Activated CD8-positive, alpha-beta memory T cell treated with anti-CD3 and anti-CD28 coated beads for 4 hours (primary cell): ENCODE results near the gene PLEKHA6.
"Not testable (repeated sequence)": the region's sequence is repeated elsewhere in the genome, so short reads cannot be mapped to it uniquely, and the experiment has no call there.

Experiments
- DNase-seq, 2 donors: peaks; one replicate each; pipeline ENCODE4 v3.0.0-alpha.2; 2020; ENCODE audit warnings: low read depth in 2 of 2

PLEKHA6 gene

GRCh38 chr1:204241050-204241449 lies 118.7 kb downstream of the PLEKHA6 start:
- DNase-seq, result no peak

- no peak for DNase-seq
Observed at GRCh38 chr1:204240233-204240632, 119.5 kb downstream of the PLEKHA6 start.

- DNase-seq, result not testable (repeated sequence)
Observed at GRCh38 chr1:204239401-204239800, 120.3 kb downstream of the PLEKHA6 start.

- not testable (repeated sequence) for DNase-seq
Observed at GRCh38 chr1:204238520-204238919, 121.2 kb downstream of the PLEKHA6 start.

GRCh38 chr1:204237515-204237914 lies 122.2 kb downstream of the PLEKHA6 start:
- not testable (repeated sequence) for DNase-seq

- no peak for DNase-seq
Observed at GRCh38 chr1:204232526-204232925, 127.2 kb downstream of the PLEKHA6 start.

- no peak for DNase-seq
Observed at GRCh38 chr1:204230211-204230610, 129.5 kb downstream of the PLEKHA6 start.

- DNase-seq, result no peak
Observed at GRCh38 chr1:204228896-204229295, 130.8 kb downstream of the PLEKHA6 start.

- no peak for DNase-seq
Observed at GRCh38 chr1:204227996-204228785, 131.5 kb downstream of the PLEKHA6 start.

GRCh38 chr1:204227351-204227750 lies 132.4 kb downstream of the PLEKHA6 start:
- DNase-seq, result no peak

- DNase-seq, result no peak
Observed at GRCh38 chr1:204225841-204226735, 133.6 kb downstream of the PLEKHA6 start.

GRCh38 chr1:204224655-204225054 lies 135.1 kb downstream of the PLEKHA6 start:
- DNase-seq, result no peak

- no peak for DNase-seq
Observed at GRCh38 chr1:204223129-204223860, 136.4 kb downstream of the PLEKHA6 start.

- no peak for DNase-seq
Observed at GRCh38 chr1:204222764-204223055, 137.0 kb downstream of the PLEKHA6 start.

- no peak for DNase-seq
Observed at GRCh38 chr1:204222006-204222763, 137.5 kb downstream of the PLEKHA6 start.

- DNase-seq, result no peak
Observed at GRCh38 chr1:204221271-204221670, 138.5 kb downstream of the PLEKHA6 start.

GRCh38 chr1:204219971-204220616 lies 139.6 kb downstream of the PLEKHA6 start:
- DNase-seq, result no peak

- no peak for DNase-seq
Observed at GRCh38 chr1:204218552-204218951, 141.2 kb downstream of the PLEKHA6 start.

- DNase-seq, result no peak
Observed at GRCh38 chr1:204217648-204218000, 142.1 kb downstream of the PLEKHA6 start.

GRCh38 chr1:204216880-204217647 lies 142.7 kb downstream of the PLEKHA6 start:
- DNase-seq, result no peak
